ENCODE results near the gene ACD.

ACD gene

DNA sequence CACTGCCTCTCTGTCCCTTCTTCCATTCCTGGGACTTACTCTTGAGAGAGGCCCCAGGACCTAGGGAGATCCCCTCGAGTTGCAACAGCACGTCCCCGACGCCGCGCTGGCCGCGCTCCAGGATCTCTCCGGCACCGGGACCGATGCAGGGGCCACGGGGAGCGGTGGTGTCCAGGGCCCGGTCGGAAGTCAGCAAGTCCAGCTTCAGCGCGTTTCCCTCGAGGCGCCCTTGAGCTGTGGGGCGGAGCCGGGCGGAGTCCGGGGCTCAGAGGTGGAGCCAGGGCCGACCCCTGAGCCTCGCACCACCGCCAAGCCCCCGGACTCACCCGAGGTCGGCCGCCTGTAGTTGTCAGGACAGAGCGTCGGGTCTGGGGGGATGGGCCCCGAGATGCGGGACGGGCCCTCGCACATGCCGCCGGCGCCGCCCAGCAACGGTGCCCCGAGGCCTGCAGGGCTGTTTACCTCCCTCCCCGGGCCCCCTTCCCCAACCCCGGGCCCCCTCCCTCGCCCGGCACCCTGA lies 6.0 kb upstream of the ACD start:
- Histone ChIP-seq H3K27ac (ENCODE audit: insufficient read depth in 1 of 2, low read depth in 1 of 2, low read length in 2 of 2, poor library complexity in 1 of 2, severe bottlenecking in 2 of 2) (peak overlapping the region in 1 of 2 experiments; percentile 65), H3K36me3 (ENCODE audit: control insufficient read depth in 4 of 4, insufficient read depth in 4 of 4, low read length in 3 of 4) (peaks cover 0 to 11% (median 7%) of the 10 kb centered on the region in 4 experiments), H3K4me1 (ENCODE audit: control extremely low read depth in 1 of 4, control insufficient read depth in 4 of 4, insufficient read depth in 4 of 4, low read length in 3 of 4) (peaks cover 2 to 45% (median 38%) of the 10 kb centered on the region in 4 experiments), H3K9me3 (ENCODE audit: control extremely low read depth in 1 of 5, control insufficient read depth in 4 of 5, insufficient read depth in 2 of 5, low read depth in 1 of 5, low read length in 4 of 5) (no peaks in the 10 kb centered on the region), H3K27me3 (replicated peaks in 2 of 5; ENCODE audit: control insufficient read depth in 4 of 5, insufficient read depth in 5 of 5, low read length in 4 of 5) (no peaks in the 10 kb centered on the region), H3K4me3 (ENCODE audit: control insufficient read depth in 1 of 7, extremely low read depth in 1 of 7, insufficient read depth in 4 of 7, low read depth in 2 of 7, low read length in 6 of 7) (peak overlapping the region; percentile 59 to 90 (median 74))
- under 1% methylated on average over 34 of the region's 46 CpGs for WGBS (ENCODE audit: insufficient coverage)
- POLR2A ChIA-PET = interaction anchor here (2.0 to 2.8 kb wide), 2 partner anchors 103 to 119 kb away, joined by 6 to 8 read pairs; partner anchors contain the start of gene CTCF
- DNase-seq = peak in 1 of 3 donors; percentile 20
- CTCF ChIA-PET = interaction anchor here (1.0 to 10.1 kb wide), 8 partner anchors 8 to 172 kb away, joined by 3 to 111 read pairs (median 9); partner anchors contain the start of genes CARMIL2 and CTCF

DNA sequence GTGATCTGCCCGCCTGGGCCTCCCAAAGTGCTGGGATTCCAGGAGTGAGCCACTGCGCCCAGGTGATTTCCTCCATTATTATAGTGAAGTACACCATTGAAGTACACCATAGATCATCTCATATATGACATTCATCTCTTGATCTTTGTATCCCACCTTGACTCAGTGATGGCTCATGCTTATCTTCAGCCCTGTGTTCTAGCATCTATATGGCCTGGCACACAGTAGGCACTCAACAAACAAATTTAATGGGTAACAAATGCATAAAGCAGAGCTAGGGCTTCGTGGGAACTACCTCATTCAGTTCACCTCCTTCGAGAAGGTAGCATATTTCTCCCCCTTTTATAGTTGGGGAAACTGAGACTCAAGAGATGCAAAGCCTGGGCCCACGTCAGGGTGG lies 5.5 kb upstream of the ACD start:
- peak overlapping the region in 1 of 2 experiments; percentile 65 for H3K27ac ChIP-seq (ENCODE audit: insufficient read depth in 1 of 2, low read depth in 1 of 2, low read length in 2 of 2, poor library complexity in 1 of 2, severe bottlenecking in 2 of 2)
- H3K9me3 ChIP-seq (ENCODE audit: control extremely low read depth in 1 of 5, control insufficient read depth in 4 of 5, insufficient read depth in 2 of 5, low read depth in 1 of 5, low read length in 4 of 5) = no peaks in the 10 kb centered on the region
- peaks cover 0 to 11% (median 7%) of the 10 kb centered on the region in 4 experiments for H3K36me3 ChIP-seq (ENCODE audit: control insufficient read depth in 4 of 4, insufficient read depth in 4 of 4, low read length in 3 of 4)
- no peak for DNase-seq
- WGBS (ENCODE audit: insufficient coverage) = 82% methylated on average over 4 of the region's 5 CpGs
- H3K27me3 ChIP-seq (replicated peaks in 2 of 5; ENCODE audit: control insufficient read depth in 4 of 5, insufficient read depth in 5 of 5, low read length in 4 of 5) = no peaks in the 10 kb centered on the region
- H3K4me3 ChIP-seq (ENCODE audit: control insufficient read depth in 1 of 7, extremely low read depth in 1 of 7, insufficient read depth in 4 of 7, low read depth in 2 of 7, low read length in 6 of 7) = peak overlapping the region in 5 of 7 experiments; percentile 43 to 90 (median 81)
- ChIA-PET POLR2A (interaction anchor here (2.0 kb wide), 1 partner anchor 118 kb away, joined by 6 read pairs; no protein-coding TSS in a partner anchor), CTCF (interaction anchor here (1.0 to 10.1 kb wide), 7 partner anchors 21 to 172 kb away, joined by 3 to 111 read pairs (median 9); partner anchors contain the start of genes CARMIL2 and CTCF)
- H3K4me1 ChIP-seq (ENCODE audit: control extremely low read depth in 1 of 4, control insufficient read depth in 4 of 4, insufficient read depth in 4 of 4, low read length in 3 of 4) = peaks cover 2 to 47% (median 40%) of the 10 kb centered on the region in 4 experiments

DNA sequence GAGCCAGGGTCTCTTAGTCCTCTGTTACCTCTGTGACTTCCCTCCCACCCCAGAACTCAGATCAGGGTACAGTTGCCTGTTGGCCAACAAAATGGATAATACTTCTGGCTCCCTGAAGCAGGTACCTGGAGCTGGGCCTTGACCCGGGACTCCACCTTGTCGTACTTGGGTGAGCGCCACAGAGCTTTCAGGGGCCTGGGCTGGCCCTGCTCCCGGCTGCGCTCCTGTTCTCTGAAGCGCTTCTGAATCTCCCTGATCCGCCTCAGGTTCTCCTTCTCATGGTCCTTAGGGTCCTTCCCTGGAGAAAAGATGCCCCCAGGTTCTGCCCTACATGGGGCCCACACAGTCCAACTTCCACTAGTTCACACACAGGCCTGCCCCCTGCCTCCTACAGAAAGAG lies 4.8 kb upstream of the ACD start:
- POLR2A ChIA-PET = interaction anchor here (2.0 kb wide), 1 partner anchor 117 kb away, joined by 6 read pairs; no protein-coding TSS in a partner anchor
- CTCF ChIA-PET = interaction anchor here (1.2 to 10.1 kb wide), 9 partner anchors 20 to 171 kb away, joined by 3 to 111 read pairs (median 9); partner anchors contain the start of genes CARMIL2 and CTCF
- H3K27ac ChIP-seq (ENCODE audit: insufficient read depth in 1 of 2, low read depth in 1 of 2, low read length in 2 of 2, poor library complexity in 1 of 2, severe bottlenecking in 2 of 2) = no peak overlapping the region
- DNase-seq = no peak
- peaks cover 2 to 48% (median 42%) of the 10 kb centered on the region in 4 experiments for H3K4me1 ChIP-seq (ENCODE audit: control extremely low read depth in 1 of 4, control insufficient read depth in 4 of 4, insufficient read depth in 4 of 4, low read length in 3 of 4)
- WGBS (ENCODE audit: insufficient coverage) = 100% methylated on average over 6 of the region's 7 CpGs
- H3K4me3 ChIP-seq (ENCODE audit: control insufficient read depth in 1 of 7, extremely low read depth in 1 of 7, insufficient read depth in 4 of 7, low read depth in 2 of 7, low read length in 6 of 7) = no peak overlapping the region
- peaks cover 0 to 11% (median 7%) of the 10 kb centered on the region in 4 experiments for H3K36me3 ChIP-seq (ENCODE audit: control insufficient read depth in 4 of 4, insufficient read depth in 4 of 4, low read length in 3 of 4)
- H3K27me3 ChIP-seq (replicated peaks in 2 of 5; ENCODE audit: control insufficient read depth in 4 of 5, insufficient read depth in 5 of 5, low read length in 4 of 5) = no peaks in the 10 kb centered on the region
- H3K9me3 ChIP-seq (ENCODE audit: control extremely low read depth in 1 of 5, control insufficient read depth in 4 of 5, insufficient read depth in 2 of 5, low read depth in 1 of 5, low read length in 4 of 5) = no peaks in the 10 kb centered on the region

DNA sequence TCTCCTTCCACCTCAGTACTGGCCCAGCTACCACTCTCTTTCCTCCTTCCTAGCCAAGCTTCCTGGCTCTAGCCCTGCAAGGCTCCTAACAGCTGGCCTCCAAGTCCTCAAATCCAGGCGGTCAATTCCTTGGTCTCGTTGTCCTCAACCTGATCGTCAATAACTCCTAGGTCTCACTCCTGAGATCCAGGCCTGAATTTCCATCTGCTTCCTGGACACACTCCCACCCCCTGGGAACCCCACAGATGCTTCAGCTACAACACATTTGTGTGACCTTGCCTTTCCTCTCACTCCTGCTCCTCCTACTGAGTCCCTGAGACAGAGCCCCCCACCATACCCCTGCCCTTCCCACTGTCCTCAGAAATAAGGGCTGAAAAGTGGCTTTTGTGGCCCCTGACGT lies 4.2 kb upstream of the ACD start:
- Histone ChIP-seq H3K27me3 (replicated peaks in 2 of 5; ENCODE audit: control insufficient read depth in 4 of 5, insufficient read depth in 5 of 5, low read length in 4 of 5) (no peaks in the 10 kb centered on the region), H3K9me3 (ENCODE audit: control extremely low read depth in 1 of 5, control insufficient read depth in 4 of 5, insufficient read depth in 2 of 5, low read depth in 1 of 5, low read length in 4 of 5) (no peaks in the 10 kb centered on the region), H3K4me3 (ENCODE audit: control insufficient read depth in 1 of 7, extremely low read depth in 1 of 7, insufficient read depth in 4 of 7, low read depth in 2 of 7, low read length in 6 of 7) (no peak overlapping the region), H3K36me3 (ENCODE audit: control insufficient read depth in 4 of 4, insufficient read depth in 4 of 4, low read length in 3 of 4) (peaks cover 0 to 11% (median 7%) of the 10 kb centered on the region in 4 experiments), H3K4me1 (ENCODE audit: control extremely low read depth in 1 of 4, control insufficient read depth in 4 of 4, insufficient read depth in 4 of 4, low read length in 3 of 4) (peaks cover 2 to 53% (median 47%) of the 10 kb centered on the region in 4 experiments), H3K27ac (ENCODE audit: insufficient read depth in 1 of 2, low read depth in 1 of 2, low read length in 2 of 2, poor library complexity in 1 of 2, severe bottlenecking in 2 of 2) (no peak overlapping the region)
- POLR2A ChIA-PET = interaction anchor here (0.6 kb wide), 1 partner anchor 188 kb away, joined by 3 read pairs; no protein-coding TSS in a partner anchor
- CTCF ChIA-PET = interaction anchor here (0.6 to 10.1 kb wide), 12 partner anchors 8 to 210 kb away, joined by 3 to 111 read pairs (median 6); partner anchors contain the start of genes CARMIL2 and CTCF
- no peak for DNase-seq
- WGBS (ENCODE audit: insufficient coverage) = 95% methylated on average over 4 of the region's 4 CpGs

DNA sequence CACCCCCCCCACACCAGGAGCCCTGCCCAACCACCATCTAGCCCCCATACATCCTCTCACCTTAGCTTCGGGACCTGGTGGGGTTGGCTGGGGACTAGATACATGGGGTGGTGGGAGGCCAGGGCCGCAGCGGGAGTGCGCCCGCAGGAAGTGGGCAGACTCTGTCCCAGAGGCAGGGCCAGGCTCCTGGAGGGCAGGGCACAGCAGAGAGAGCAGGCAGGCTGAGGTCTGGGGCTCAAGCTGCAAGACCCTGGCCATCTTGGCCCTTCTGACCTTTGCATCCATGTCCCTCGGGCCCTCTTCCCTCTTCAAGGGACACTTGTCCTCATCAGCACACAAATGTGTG lies 3.8 kb upstream of the ACD start:
- Histone ChIP-seq H3K4me3 (ENCODE audit: control insufficient read depth in 1 of 7, extremely low read depth in 1 of 7, insufficient read depth in 4 of 7, low read depth in 2 of 7, low read length in 6 of 7) (no peak overlapping the region), H3K27ac (ENCODE audit: insufficient read depth in 1 of 2, low read depth in 1 of 2, low read length in 2 of 2, poor library complexity in 1 of 2, severe bottlenecking in 2 of 2) (no peak overlapping the region), H3K27me3 (replicated peaks in 2 of 5; ENCODE audit: control insufficient read depth in 4 of 5, insufficient read depth in 5 of 5, low read length in 4 of 5) (no peaks in the 10 kb centered on the region), H3K9me3 (ENCODE audit: control extremely low read depth in 1 of 5, control insufficient read depth in 4 of 5, insufficient read depth in 2 of 5, low read depth in 1 of 5, low read length in 4 of 5) (no peaks in the 10 kb centered on the region), H3K4me1 (ENCODE audit: control extremely low read depth in 1 of 4, control insufficient read depth in 4 of 4, insufficient read depth in 4 of 4, low read length in 3 of 4) (peaks cover 2 to 53% (median 48%) of the 10 kb centered on the region in 4 experiments), H3K36me3 (ENCODE audit: control insufficient read depth in 4 of 4, insufficient read depth in 4 of 4, low read length in 3 of 4) (peaks cover 0 to 14% (median 8%) of the 10 kb centered on the region in 4 experiments)
- WGBS (ENCODE audit: insufficient coverage) = 94% methylated on average over 5 of the region's 6 CpGs
- no peak for DNase-seq
- ChIA-PET POLR2A (interaction anchor here (0.6 kb wide), 1 partner anchor 188 kb away, joined by 3 read pairs; no protein-coding TSS in a partner anchor), CTCF (interaction anchor here (0.6 to 10.1 kb wide), 13 partner anchors 9 to 210 kb away, joined by 3 to 111 read pairs (median 5); partner anchors contain the start of genes CARMIL2 and CTCF)

DNA sequence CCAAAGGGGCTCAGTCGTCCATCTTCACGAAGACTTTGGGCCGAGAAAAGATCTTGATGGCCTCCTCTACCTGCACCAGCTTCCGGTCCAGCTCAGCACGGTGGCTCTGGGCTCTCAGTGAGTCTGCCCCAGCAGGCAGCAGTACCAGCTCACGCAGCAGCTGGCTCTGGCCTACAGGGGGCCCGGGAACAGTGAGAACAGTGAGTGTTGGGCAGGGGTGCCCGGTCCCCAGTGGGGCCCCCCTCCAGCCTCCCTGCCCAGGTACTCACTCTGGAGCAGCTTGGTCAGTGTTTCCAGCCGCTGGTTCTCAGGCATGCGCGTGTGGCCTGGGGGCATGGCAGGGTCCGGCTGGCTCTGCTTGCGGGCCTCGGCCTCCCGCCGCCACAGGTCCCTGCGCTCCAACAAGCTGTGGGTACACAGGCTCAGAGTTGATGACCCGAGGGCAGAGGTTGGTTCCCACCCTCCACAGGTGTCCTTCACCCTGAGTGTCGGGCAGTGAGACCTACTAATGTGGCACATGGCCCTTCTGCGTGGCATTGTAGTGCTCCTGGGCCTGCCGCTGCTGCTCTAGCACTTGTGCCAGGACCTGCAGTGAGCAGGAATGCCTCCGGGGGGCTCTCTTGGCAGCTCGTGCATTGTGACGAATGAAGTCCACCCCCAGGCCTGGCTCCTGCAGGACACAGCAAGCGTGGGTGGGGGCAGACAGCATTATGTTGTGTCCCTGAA lies 3.3 kb upstream of the ACD start:
- Histone ChIP-seq H3K36me3 (ENCODE audit: control insufficient read depth in 4 of 4, insufficient read depth in 4 of 4, low read length in 3 of 4) (peaks cover 0 to 20% (median 13%) of the 10 kb centered on the region in 4 experiments), H3K27me3 (replicated peaks in 2 of 5; ENCODE audit: control insufficient read depth in 4 of 5, insufficient read depth in 5 of 5, low read length in 4 of 5) (no peaks in the 10 kb centered on the region), H3K27ac (ENCODE audit: insufficient read depth in 1 of 2, low read depth in 1 of 2, low read length in 2 of 2, poor library complexity in 1 of 2, severe bottlenecking in 2 of 2) (no peak overlapping the region), H3K4me1 (ENCODE audit: control extremely low read depth in 1 of 4, control insufficient read depth in 4 of 4, insufficient read depth in 4 of 4, low read length in 3 of 4) (peaks cover 2 to 53% (median 45%) of the 10 kb centered on the region in 4 experiments), H3K4me3 (ENCODE audit: control insufficient read depth in 1 of 7, extremely low read depth in 1 of 7, insufficient read depth in 4 of 7, low read depth in 2 of 7, low read length in 6 of 7) (no peak overlapping the region), H3K9me3 (ENCODE audit: control extremely low read depth in 1 of 5, control insufficient read depth in 4 of 5, insufficient read depth in 2 of 5, low read depth in 1 of 5, low read length in 4 of 5) (no peaks in the 10 kb centered on the region)
- 94% methylated on average over 24 of the region's 25 CpGs for WGBS (ENCODE audit: insufficient coverage)
- POLR2A ChIA-PET = interaction anchor here (0.6 kb wide), 1 partner anchor 187 kb away, joined by 3 read pairs; no protein-coding TSS in a partner anchor
- CTCF ChIA-PET = interaction anchor here (0.6 to 10.1 kb wide), 16 partner anchors 9 to 211 kb away, joined by 3 to 111 read pairs (median 4); partner anchors contain the start of genes CARMIL2 and CTCF
- DNase-seq = peak in 2 of 3 donors; percentile 46 to 49
